ENCODE data around the gene GPR176. TPM values are rescaled to one million over a fixed set of nuclear protein-coding genes. Genes with fewer than 3 reads are reported as not detected.

The GPR176 gene
- total RNA-seq, 1 donor from 2014 or later: 4.2 TPM

- H3K4me1 Mint-ChIP-seq: peaks cover 16% of the 10 kb centered on the region
- DNase-seq (ENCODE audit: low read depth, low spot score): no peak
- H3K9me3 Mint-ChIP-seq: no peaks in the 10 kb centered on the region
- no peaks in the 10 kb centered on the region for H3K36me3 Mint-ChIP-seq (ENCODE audit: low read depth)
- no peak overlapping the region for H3K27ac Mint-ChIP-seq (ENCODE audit: unreplicated experiment)
- H3K4me3 Mint-ChIP-seq: no peak overlapping the region
- no peaks in the 10 kb centered on the region for H3K27me3 Mint-ChIP-seq (ENCODE audit: low read depth)
- TF ChIP-seq, protein P1, sequence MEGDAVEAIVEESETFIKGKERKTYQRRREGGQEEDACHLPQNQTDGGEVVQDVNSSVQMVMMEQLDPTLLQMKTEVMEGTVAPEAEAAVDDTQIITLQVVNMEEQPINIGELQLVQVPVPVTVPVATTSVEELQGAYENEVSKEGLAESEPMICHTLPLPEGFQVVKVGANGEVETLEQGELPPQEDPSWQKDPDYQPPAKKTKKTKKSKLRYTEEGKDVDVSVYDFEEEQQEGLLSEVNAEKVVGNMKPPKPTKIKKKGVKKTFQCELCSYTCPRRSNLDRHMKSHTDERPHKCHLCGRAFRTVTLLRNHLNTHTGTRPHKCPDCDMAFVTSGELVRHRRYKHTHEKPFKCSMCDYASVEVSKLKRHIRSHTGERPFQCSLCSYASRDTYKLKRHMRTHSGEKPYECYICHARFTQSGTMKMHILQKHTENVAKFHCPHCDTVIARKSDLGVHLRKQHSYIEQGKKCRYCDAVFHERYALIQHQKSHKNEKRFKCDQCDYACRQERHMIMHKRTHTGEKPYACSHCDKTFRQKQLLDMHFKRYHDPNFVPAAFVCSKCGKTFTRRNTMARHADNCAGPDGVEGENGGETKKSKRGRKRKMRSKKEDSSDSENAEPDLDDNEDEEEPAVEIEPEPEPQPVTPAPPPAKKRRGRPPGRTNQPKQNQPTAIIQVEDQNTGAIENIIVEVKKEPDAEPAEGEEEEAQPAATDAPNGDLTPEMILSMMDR (conservative IDR thresholded peaks at IDR 0.05): no peak
Observed at GRCh38 chr15:39797407-39797806, 122.7 kb downstream of the GPR176 start.

GRCh38 chr15:39796601-39797000 lies 123.5 kb downstream of the GPR176 start:
- no peak overlapping the region for H3K27ac Mint-ChIP-seq (ENCODE audit: unreplicated experiment)
- H3K4me1 Mint-ChIP-seq: peaks cover 16% of the 10 kb centered on the region
- H3K27me3 Mint-ChIP-seq (ENCODE audit: low read depth): no peaks in the 10 kb centered on the region
- no peak overlapping the region for H3K4me3 Mint-ChIP-seq
- no peaks in the 10 kb centered on the region for H3K36me3 Mint-ChIP-seq (ENCODE audit: low read depth)
- TF ChIP-seq, protein P1 (conservative IDR thresholded peaks at IDR 0.05): no peak
- DNase-seq (ENCODE audit: low read depth, low spot score): no peak
- no peaks in the 10 kb centered on the region for H3K9me3 Mint-ChIP-seq

DNA sequence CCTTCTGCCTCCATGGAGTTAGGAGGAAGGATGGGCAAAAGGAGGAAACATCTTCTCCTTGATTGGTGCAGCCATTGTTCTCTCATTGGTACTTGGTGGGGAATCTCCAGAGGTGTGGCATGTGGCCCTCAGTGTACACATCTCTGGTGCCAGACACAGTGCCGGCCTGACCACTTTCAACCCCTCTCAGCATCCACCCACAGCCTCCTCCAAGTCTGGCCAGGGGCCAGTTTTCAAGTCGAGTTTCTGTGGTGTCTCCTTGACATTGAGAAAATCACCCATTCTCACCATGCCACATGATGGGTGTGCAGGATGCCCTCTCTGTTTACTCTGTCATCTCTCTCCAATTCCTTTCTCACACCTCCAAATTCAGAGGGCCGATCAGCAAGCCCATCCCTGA lies 124.6 kb downstream of the GPR176 start:
- Mint-ChIP-seq H3K36me3 (ENCODE audit: low read depth) (no peaks in the 10 kb centered on the region), H3K4me3 (no peak overlapping the region), H3K4me1 (peaks cover 16% of the 10 kb centered on the region), H3K27ac (ENCODE audit: unreplicated experiment) (peak overlapping the region; percentile 14), H3K27me3 (ENCODE audit: low read depth) (no peaks in the 10 kb centered on the region), H3K9me3 (no peaks in the 10 kb centered on the region)
- DNase-seq (ENCODE audit: low read depth, low spot score): no peak
- TF ChIP-seq, protein P1 (conservative IDR thresholded peaks at IDR 0.05): no peak

GRCh38 chr15:39794954-39795353 lies 125.1 kb downstream of the GPR176 start:
- peaks cover 16% of the 10 kb centered on the region for H3K4me1 Mint-ChIP-seq
- H3K27me3 Mint-ChIP-seq (ENCODE audit: low read depth): no peaks in the 10 kb centered on the region
- TF ChIP-seq, protein P1 (conservative IDR thresholded peaks at IDR 0.05): no peak
- H3K4me3 Mint-ChIP-seq: no peak overlapping the region
- no peak overlapping the region for H3K27ac Mint-ChIP-seq (ENCODE audit: unreplicated experiment)
- H3K9me3 Mint-ChIP-seq: no peaks in the 10 kb centered on the region
- H3K36me3 Mint-ChIP-seq (ENCODE audit: low read depth): no peaks in the 10 kb centered on the region
- DNase-seq (ENCODE audit: low read depth, low spot score): no peak

DNA sequence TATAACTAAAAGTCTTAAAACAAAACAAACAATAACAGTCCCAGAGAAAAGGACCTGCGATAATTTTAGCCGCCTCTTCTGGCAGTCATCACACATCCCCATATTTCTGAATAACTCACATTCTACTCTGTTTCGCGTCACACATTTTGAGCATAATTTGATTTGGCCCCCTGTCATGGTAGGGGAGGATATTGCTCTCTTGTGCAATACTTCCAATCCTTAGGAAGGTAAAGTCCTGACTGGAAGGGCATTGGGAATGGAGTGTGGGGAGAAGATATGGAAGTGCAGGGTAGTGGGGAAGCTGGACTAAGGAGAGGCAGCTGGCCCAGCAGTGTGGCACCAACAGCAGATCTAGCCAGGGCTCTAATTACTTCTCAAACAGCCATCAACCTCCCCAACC lies 126.1 kb downstream of the GPR176 start:
- no peak overlapping the region for H3K4me3 Mint-ChIP-seq
- no peaks in the 10 kb centered on the region for H3K9me3 Mint-ChIP-seq
- no peaks in the 10 kb centered on the region for H3K36me3 Mint-ChIP-seq (ENCODE audit: low read depth)
- no peak for DNase-seq (ENCODE audit: low read depth, low spot score)
- TF ChIP-seq, protein P1 (conservative IDR thresholded peaks at IDR 0.05): no peak
- no peaks in the 10 kb centered on the region for H3K27me3 Mint-ChIP-seq (ENCODE audit: low read depth)
- peaks cover 16% of the 10 kb centered on the region for H3K4me1 Mint-ChIP-seq
- no peak overlapping the region for H3K27ac Mint-ChIP-seq (ENCODE audit: unreplicated experiment)

Measured in neural crest cell (in vitro differentiated cells).